Hypothalamus (tissue), 51 donors: ENCODE data around the gene CHI3L1.
A peak's percentile ranks its signal among the peaks of the same experiment; 100 is the strongest.

Source experiments
- DNase-seq, 51 donors: peaks; one replicate each; lab custom pipeline; 2025; lab: John Stamatoyannopoulos, UW

The CHI3L1 gene

GRCh38 chr1:203138066-203138465, 48.4 kb downstream of the CHI3L1 start:
- DNase-seq, result no peak

- DNase-seq, result no peak
Observed at GRCh38 chr1:203137324-203137723, 49.2 kb downstream of the CHI3L1 start.

GRCh38 chr1:203136409-203137042, 50.0 kb downstream of the CHI3L1 start:
- no peak for DNase-seq

DNA sequence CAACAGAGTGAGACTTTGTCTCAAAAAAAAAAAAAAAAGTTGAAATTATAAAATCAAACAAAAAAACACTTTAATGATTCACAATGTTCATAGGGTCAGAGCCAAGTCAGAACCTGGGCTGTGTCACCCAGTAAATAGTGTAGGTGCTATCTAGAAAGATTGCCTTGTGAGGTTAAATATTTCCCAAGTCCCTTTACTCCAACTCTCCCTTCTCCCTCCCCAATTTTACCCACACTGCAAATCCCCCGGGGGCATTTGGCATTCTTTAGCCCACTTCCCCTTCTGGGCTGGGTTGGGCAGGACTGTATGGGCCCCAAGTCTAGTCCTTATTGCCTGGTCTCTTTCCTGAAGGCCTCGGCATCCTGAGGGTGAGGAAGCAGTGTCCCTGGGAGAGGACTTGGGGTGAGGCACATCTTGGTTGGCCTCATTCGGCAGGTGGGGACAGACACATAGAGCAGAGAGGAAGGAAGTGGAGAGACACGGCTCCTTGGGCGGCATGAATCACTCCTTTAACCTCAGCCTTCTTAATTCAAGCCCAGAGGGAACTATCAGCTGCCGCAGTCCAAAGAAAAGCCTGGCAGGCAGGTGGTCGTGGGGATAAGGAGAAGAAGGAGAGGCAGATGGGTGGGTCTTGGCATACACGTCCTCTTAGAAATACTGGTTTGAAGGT, 50.7 kb downstream of the CHI3L1 start:
- no peak for DNase-seq

DNA sequence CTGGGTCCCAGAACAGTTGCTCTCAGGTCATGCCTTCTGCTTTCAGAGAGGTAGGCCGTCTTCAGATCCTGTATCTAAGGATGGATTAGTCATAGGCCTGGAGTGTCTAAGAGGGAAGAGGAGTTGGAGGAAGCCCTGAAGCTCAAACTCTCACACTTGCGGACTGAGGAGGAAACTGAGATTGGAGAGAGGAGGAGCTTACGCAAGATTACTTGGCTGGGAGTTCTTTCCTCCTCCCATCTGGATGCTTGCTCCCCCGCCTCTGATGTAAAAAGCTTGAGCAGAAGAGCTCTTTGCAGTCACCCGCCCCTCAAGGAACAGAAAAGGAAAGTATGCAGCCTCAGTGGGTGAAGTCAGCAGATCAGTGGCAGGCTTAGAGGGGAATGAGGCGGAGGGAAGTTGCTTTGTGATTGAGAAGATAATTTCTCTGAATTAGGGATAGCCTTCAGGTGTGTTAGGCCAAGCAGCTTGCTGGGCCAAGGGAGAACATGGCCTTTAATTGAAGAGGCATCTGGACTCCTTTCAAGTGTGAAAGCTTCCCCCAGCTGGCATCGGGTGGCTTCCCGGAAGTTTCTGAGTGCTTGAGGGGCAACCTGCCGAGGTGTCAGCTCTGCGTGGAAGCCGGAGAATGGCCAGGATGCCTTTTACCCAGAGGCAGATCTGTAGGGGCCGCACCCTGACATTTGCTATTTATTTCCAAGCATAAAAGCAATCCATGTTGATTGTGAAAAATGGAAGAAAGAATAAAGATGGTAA, 52.4 kb downstream of the CHI3L1 start:
- peak in 4 of 51 donors; percentile 26 to 55 (median 38) for DNase-seq

GRCh38 chr1:203131548-203132200, 54.8 kb downstream of the CHI3L1 start:
- no peak for DNase-seq

- no peak for DNase-seq
Observed at GRCh38 chr1:203130358-203130985, 56.0 kb downstream of the CHI3L1 start.

GRCh38 chr1:203129501-203130231, 56.8 kb downstream of the CHI3L1 start:
- DNase-seq, result peak in 46 of 51 donors; percentile 45 to 95 (median 82)
